Fibroblast of lung (primary cell): ENCODE results near the gene NFYC. TPM values are rescaled to one million over a fixed set of nuclear protein-coding genes. Genes with fewer than 3 reads are reported as not detected.

Experiments
- DNase-seq, 2 donors: peaks; one replicate each; pipeline versions ENCODE4 v3.0.0 to v3.0.0-alpha.2; 2010; ENCODE audit warnings: low read depth in 2 of 2
- H2AFZ ChIP-seq: 2 replicates; pipeline ENCODE4 v1.5.1; 2012; ENCODE audit warnings: low read length, control low read depth, inconsistent platforms
- H3K27ac ChIP-seq: 2 replicates; pipeline ENCODE4 v1.5.1; 2011; ENCODE audit warnings: low read length, control low read depth; ENCODE audit not compliant: insufficient read depth
- H3K27me3 ChIP-seq: 2 replicates; pipeline ENCODE4 v1.5.1; 2011; ENCODE audit warnings: mild to moderate bottlenecking, low read length; ENCODE audit not compliant: control insufficient read depth, insufficient read depth
- H3K36me3 ChIP-seq: 2 replicates; pipeline ENCODE4 v1.5.1; 2011; ENCODE audit warnings: low read length; ENCODE audit not compliant: control insufficient read depth, insufficient read depth
- H3K4me1 ChIP-seq: 2 replicates; pipeline ENCODE4 v1.5.1; 2011; ENCODE audit warnings: low read length; ENCODE audit not compliant: control insufficient read depth, insufficient read depth; ENCODE audit errors: extremely low read depth
- H3K4me2 ChIP-seq: 2 replicates; pipeline ENCODE4 v1.5.1; 2011; ENCODE audit warnings: low read length, control low read depth; ENCODE audit not compliant: insufficient read depth; ENCODE audit errors: extremely low read depth
- H3K4me3 ChIP-seq, 4 experiments: fragments of 200-600 bp in 1 of 4; sonication (generic) in 1 of 4; replicated peaks in 1 of 4; 2 replicates each; pipeline ENCODE4 v1.5.1; 2011 to 2016; ENCODE audit warnings: low read length in 4 of 4, low read depth in 3 of 4, mild to moderate bottlenecking in 3 of 4, control low read depth in 2 of 4, inconsistent platforms in 1 of 4, mixed read lengths in 1 of 4; ENCODE audit not compliant: insufficient read depth in 1 of 4; ENCODE audit errors: control extremely low read depth in 1 of 4
- H3K79me2 ChIP-seq: 2 replicates; pipeline ENCODE4 v1.5.1; 2012; ENCODE audit warnings: mild to moderate bottlenecking, low read length, inconsistent platforms; ENCODE audit not compliant: control insufficient read depth, insufficient read depth
- H3K9ac ChIP-seq: 2 replicates; pipeline ENCODE4 v1.5.1; 2011; ENCODE audit warnings: mild to moderate bottlenecking, low read length, control low read depth; ENCODE audit not compliant: insufficient read depth
- H3K9me3 ChIP-seq: 2 replicates; pipeline ENCODE4 v1.5.1; 2012; ENCODE audit warnings: low read depth, low read length; ENCODE audit not compliant: control insufficient read depth, insufficient read depth
- H4K20me1 ChIP-seq: 2 replicates; pipeline ENCODE4 v1.5.1; 2011; ENCODE audit warnings: low read length; ENCODE audit not compliant: control insufficient read depth, insufficient read depth; ENCODE audit errors: extremely low read depth
- EZH2 ChIP-seq: IDR thresholded peaks from 2 replicates; pipeline ENCODE4 v1.5.1; 2012; ENCODE audit warnings: low read length, control low read depth, mild to moderate bottlenecking; ENCODE audit errors: missing control alignments
- polyA plus RNA-seq, 2 donors: library from polyadenylated mRNA; depleted of rRNA in 1 of 2; stranded (reverse) in 1 of 2; unstranded in 1 of 2; fragments of >200 nt; gene quantifications; 2 replicates each; pipeline ENCODE4 v1.2.1, GENCODE V29; 2011 to 2012; ENCODE audit warnings: missing spikeins in 1 of 2
- total RNA-seq: library from RNA; depleted of rRNA; stranded (reverse); fragments of >200 nt; gene quantifications from 2 replicates; pipeline ENCODE4 v1.2.1, GENCODE V29; 2014
- TF ChIP-seq, protein P1 (sequence below), 2 donors: IDR thresholded peaks in 1 of 2; conservative IDR thresholded peaks in 1 of 2; 1 replicate in 1 of 2; 2 replicates in 1 of 2; pipeline ENCODE4 v1.5.1; 2011 to 2012; ENCODE audit warnings: low read length in 2 of 2, control low read depth in 1 of 2, inconsistent platforms in 1 of 2, low read depth in 1 of 2, mild to moderate bottlenecking in 1 of 2

Gene NFYC
- total and polyA plus RNA-seq, 2 donors (not counting 1 experiment from before 2014, with no cell fraction given), result 23.8 to 31.0 TPM

DNA sequence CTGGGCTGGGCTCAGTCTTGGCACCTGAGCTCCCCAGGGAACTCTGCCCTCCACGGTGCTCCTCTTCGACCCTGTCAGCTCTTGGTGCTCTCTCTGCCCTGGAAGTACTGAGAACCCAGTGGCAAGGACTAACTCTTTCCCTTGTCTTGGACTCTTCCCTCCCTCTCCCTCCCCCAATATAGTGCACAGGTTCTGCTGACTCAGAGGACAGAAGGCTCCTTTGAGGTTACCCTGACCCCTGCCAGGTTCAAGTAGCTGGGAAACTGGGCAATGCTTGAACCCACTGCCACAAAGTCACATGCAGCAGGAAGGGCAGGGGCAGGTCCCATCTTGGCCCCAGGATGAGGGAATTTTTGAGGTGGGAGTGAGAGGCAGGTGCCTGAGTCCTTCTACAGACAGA lies 112.4 kb downstream of the NFYC start:
- no peak overlapping the region for H2AFZ ChIP-seq
- H3K9ac ChIP-seq, result no peak overlapping the region
- no peak overlapping the region for H3K4me3 ChIP-seq
- DNase-seq, result no peak
- no peaks in the 10 kb centered on the region for H4K20me1 ChIP-seq
- no peaks in the 10 kb centered on the region for H3K36me3 ChIP-seq
- H3K79me2 ChIP-seq, result no peaks in the 10 kb centered on the region
- peaks cover 4% of the 10 kb centered on the region for H3K4me1 ChIP-seq
- H3K27ac ChIP-seq, result no peak overlapping the region
- peaks cover 10% of the 10 kb centered on the region for H3K27me3 ChIP-seq
- TF ChIP-seq EZH2, result no peak
- TF ChIP-seq, protein P1, sequence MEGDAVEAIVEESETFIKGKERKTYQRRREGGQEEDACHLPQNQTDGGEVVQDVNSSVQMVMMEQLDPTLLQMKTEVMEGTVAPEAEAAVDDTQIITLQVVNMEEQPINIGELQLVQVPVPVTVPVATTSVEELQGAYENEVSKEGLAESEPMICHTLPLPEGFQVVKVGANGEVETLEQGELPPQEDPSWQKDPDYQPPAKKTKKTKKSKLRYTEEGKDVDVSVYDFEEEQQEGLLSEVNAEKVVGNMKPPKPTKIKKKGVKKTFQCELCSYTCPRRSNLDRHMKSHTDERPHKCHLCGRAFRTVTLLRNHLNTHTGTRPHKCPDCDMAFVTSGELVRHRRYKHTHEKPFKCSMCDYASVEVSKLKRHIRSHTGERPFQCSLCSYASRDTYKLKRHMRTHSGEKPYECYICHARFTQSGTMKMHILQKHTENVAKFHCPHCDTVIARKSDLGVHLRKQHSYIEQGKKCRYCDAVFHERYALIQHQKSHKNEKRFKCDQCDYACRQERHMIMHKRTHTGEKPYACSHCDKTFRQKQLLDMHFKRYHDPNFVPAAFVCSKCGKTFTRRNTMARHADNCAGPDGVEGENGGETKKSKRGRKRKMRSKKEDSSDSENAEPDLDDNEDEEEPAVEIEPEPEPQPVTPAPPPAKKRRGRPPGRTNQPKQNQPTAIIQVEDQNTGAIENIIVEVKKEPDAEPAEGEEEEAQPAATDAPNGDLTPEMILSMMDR (conservative IDR thresholded peaks at IDR 0.05 in 1 of 2, IDR thresholded peaks at IDR 0.05 in 1 of 2; ENCODE audit: low read depth in 1 of 2, low read length in 2 of 2), result no peak
- no peak overlapping the region for H3K4me2 ChIP-seq
- no peaks in the 10 kb centered on the region for H3K9me3 ChIP-seq

DNA sequence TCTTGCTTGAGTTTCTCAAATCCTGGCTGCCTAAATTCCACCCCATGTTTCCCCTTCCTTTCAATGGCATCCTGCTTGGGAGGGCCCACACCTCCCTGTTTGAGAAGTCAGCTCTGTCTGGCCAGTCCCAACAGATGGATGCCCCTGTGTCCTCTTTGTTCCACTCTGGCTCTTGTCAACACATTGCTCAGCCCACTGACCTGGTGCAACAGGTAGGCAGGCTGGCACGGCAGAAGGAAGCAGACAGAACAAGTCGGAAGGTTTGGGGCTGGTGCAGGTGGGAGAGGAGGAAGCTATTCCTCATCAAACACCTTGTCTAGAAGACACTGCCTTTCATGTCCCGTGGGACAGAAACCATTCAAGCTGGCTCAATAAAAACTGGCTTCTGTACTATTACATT lies 114.7 kb downstream of the NFYC start:
- Histone ChIP-seq H2AFZ (no peak overlapping the region), H3K79me2 (no peaks in the 10 kb centered on the region), H3K36me3 (no peaks in the 10 kb centered on the region), H4K20me1 (no peaks in the 10 kb centered on the region), H3K9me3 (no peaks in the 10 kb centered on the region), H3K27me3 (peaks cover 12% of the 10 kb centered on the region), H3K9ac (no peak overlapping the region), H3K4me3 (no peak overlapping the region), H3K4me1 (peaks cover 4% of the 10 kb centered on the region), H3K4me2 (no peak overlapping the region), H3K27ac (no peak overlapping the region)
- no peak for DNase-seq
- TF ChIP-seq, protein P1 (conservative IDR thresholded peaks at IDR 0.05 in 1 of 2, IDR thresholded peaks at IDR 0.05 in 1 of 2; ENCODE audit: low read depth in 1 of 2, low read length in 2 of 2), result no peak
- no peak for TF ChIP-seq EZH2

DNA sequence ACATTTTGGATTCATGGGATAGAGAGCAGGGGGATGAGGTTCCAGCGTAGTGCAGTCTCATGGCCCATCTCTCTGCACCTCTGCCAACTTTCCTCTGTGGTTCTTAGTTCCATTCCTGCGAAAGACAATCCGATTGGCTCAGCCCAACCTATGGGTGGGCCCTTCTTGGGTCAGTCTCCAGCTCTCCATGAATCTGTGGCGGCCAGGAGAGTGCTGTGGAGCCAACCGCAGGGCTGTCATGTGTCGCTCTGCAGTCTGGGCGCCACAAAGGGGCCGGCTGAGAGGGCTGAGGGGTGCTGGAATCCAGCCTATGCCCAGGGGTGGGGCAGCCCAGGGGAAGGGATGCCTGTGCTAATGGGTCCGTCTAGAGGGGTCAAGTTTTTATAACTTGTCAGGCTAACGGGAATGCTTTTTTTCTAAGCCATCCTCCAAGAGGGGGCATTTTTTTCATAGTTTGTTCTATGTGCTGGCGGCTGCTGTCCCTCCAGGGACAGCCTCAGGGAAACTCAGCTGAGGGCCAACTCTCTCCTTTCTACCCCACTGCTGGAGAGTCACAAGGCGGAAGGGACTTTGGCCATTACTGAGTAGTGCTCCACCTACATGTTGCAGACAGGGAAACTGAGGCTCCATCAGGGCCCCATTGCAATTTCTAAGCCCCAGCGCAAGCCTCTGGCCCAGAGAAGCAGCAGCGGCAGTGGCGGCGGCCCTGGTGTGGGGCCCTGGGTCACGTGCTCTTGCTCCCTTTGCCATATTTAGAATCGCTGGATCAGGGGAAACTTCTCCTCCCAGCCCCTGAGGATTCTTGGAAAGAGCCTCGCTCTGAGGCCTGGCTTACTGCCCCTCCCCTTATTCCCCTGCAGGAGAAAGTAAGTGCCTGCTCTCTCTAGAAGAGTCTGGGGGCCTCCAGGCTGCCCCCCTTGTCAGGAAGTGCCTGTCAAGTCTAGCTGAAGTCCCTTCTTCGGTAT lies 115.5 kb downstream of the NFYC start:
- H3K36me3 ChIP-seq, result no peaks in the 10 kb centered on the region
- H2AFZ ChIP-seq, result no peak overlapping the region
- no peak overlapping the region for H3K27ac ChIP-seq
- H3K4me3 ChIP-seq, result no peak overlapping the region
- H3K9ac ChIP-seq, result no peak overlapping the region
- no peak overlapping the region for H3K4me2 ChIP-seq
- peaks cover 12% of the 10 kb centered on the region for H3K27me3 ChIP-seq
- peak in 1 of 2 donors; percentile 28 for DNase-seq
- no peaks in the 10 kb centered on the region for H3K9me3 ChIP-seq
- H4K20me1 ChIP-seq, result no peaks in the 10 kb centered on the region
- no peaks in the 10 kb centered on the region for H3K79me2 ChIP-seq
- TF ChIP-seq, protein P1 (conservative IDR thresholded peaks at IDR 0.05 in 1 of 2, IDR thresholded peaks at IDR 0.05 in 1 of 2; ENCODE audit: low read depth in 1 of 2, low read length in 2 of 2), result no peak
- TF ChIP-seq EZH2, result no peak
- H3K4me1 ChIP-seq, result peaks cover 1% of the 10 kb centered on the region
